UCSD-AML1 (cell line): ENCODE results near the gene CCM2L.

ENCODE experiments used
- DNase-seq: peaks from one replicate; lab custom pipeline; 2025; ENCODE audit not compliant: unreplicated experiment; lab: John Stamatoyannopoulos, UW

CCM2L gene

DNA sequence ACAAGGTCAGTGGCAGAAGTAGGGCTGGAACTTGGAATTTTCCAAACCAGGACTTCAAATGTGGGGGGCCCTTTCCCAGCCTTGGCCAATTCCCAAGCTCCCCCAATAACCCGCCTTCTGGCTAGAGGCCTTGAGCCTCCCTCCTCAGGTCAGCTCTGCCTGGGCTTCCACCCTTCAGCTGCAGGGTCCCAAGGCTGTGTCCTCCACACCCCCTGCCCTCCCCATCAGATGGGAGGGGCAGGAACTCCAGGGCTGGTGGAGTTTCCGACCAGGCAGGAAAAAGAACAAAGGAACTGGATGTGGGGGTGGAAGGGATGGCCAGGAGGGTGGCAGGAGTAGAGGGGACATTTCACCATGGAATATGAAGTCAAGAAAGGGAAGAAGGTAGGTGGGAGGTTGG is at the start of gene CCM2L:
Gene CCM2L (plus strand): TSS at position 338 of the 400 bp plus-strand sequence. CDS start 17 bp downstream, at position 355.
- DNase-seq = peak; percentile 40

DNA sequence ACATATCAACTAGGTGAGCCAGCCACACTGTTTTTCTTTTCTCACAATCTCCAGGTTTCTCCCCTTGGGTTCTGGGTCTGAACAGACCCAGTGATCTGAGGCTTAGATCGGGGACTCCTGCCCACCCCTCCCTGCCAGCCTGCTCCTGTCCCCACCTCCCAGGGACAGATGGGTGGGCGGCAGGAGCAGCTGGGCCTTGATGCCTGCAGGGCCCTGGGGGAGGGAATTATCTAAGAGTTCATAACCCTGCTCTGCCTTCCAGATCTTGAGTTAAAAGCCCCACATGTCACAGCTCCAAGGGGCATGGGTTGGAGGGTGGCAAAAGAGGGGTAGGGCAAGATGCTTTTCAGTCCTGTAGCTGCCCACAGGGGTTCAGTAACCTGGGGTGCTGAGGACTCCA is 47.5 kb upstream of the CCM2L start:
- no peak for DNase-seq

DNA sequence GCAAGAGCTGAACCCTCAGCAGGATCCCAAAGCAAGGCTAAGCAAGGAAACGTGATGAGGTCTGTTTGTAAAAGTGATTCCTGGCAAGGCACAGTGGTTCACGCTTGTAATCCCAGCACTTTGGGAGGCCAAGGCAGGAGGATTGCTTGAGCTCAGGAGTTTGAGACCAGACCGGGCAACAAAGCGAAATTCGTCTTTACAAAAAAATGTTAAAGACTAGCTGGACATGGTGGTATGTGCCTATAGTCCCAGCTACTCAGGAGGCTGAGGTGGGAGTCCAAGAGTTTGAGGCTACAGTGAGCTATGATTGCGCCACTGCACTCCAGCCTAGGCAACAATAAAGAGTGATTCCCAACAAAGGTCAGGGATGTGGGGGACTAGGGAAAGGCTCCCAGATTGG is 46.3 kb upstream of the CCM2L start:
- no peak for DNase-seq

DNA sequence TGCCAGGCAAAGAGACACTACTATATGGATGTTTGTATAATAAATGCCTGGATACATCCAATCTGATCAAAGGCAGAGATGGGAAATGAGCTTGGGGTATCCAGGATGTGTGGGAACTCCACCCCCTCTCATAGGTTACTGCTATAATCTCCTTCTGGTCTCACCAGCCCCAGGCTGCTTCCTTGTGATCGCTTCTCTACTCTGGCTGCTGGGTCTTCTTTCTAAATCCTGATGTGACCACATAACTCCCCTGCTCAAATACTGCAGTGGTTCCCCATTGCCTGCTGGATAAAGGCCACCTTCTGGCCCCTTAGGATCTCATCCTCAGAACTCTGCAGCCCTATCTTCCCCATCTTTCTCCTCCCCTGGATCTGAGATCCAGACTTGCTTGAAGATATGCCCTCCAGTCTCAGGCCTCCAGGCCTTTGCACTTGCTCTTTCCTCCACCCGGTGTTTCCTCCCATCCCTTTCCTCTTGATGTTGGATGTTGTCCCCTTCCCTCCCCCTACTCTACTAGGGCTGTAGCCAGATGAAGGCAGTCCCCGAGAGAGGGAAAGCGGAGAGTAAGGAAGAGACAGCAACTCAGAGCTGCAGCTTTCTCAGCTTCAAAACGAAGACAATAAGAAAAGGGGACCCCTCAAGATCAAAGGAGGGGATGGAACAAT is 43.1 kb upstream of the CCM2L start:
- no peak for DNase-seq

DNA sequence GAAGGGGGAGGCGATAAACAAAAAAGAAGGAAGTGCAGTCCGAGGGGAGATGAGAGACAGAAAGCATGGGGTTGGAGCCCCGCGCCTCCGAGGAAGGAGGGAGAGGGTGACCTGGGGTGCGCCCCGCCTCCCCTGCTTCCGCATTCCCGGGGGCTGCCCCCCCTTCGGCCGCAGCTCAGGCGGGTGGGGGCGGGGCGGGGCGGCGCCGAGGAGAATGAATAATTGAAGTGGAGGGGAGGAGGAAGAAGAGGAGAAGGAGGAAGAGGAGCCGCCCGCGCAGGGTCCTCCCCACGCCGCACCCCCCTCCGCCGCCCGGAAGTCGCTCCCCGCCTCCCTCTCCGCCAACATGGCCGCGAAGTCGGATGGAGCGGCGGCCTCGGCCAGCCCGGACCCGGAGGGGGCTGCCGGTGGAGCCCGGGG is 42.4 kb upstream of the CCM2L start, which contains the start of gene XKR7:
Gene XKR7 (plus strand): TSS at position 322 of the 420 bp plus-strand sequence. CDS start 25 bp downstream, at position 347.
- peak; percentile 59 for DNase-seq

GRCh38 chr20:31968291-31969126 is 41.7 kb upstream of the CCM2L start:
- DNase-seq = peak; percentile 87

DNA sequence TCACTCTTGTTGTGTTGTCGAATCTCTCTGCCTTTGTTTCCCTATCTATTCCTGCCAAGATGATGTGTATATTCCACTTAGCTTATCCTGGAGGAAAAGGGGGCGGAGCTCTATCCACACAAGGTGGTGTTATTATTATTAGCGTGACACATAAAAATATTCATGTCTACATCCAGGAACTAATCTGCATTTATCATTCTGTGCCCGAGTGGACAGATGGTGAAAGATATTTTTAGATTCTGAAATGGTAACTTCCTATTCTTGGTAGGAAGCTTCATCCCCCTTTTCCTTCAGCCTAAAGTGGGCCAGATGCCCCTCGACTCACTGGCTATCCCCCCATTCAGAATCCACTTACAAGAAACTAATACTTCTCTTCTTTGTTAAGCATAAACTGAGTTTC is 40.2 kb upstream of the CCM2L start:
- no peak for DNase-seq

DNA sequence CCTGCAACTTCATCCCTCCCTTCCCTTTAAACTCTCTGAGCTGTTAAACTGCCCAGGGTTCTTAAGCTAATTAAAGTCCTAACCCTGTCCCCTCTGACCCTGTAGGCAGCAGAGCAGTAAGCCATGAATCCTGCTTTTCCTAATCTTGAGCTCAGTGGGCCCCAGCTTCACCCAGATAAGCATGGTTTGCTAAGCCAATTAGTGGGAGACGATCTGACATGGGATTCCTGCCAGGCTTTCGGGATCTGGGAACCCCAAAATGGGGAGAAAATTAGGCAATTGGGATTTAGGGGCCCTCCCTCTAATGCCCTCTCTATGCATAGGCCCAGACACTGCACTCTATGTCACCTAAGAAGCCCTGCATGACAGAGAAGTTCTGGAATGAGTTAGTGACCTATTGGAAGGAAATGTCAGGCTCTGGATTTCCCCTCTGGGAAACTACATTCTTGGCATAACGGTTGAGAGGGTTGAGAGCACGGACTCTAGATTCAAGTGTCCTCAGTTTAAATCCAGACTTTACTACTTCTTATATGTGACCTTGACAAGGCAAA is 37.7 kb upstream of the CCM2L start:
- DNase-seq = no peak

GRCh38 chr20:31974296-31974695 is 35.9 kb upstream of the CCM2L start:
- no peak for DNase-seq

DNA sequence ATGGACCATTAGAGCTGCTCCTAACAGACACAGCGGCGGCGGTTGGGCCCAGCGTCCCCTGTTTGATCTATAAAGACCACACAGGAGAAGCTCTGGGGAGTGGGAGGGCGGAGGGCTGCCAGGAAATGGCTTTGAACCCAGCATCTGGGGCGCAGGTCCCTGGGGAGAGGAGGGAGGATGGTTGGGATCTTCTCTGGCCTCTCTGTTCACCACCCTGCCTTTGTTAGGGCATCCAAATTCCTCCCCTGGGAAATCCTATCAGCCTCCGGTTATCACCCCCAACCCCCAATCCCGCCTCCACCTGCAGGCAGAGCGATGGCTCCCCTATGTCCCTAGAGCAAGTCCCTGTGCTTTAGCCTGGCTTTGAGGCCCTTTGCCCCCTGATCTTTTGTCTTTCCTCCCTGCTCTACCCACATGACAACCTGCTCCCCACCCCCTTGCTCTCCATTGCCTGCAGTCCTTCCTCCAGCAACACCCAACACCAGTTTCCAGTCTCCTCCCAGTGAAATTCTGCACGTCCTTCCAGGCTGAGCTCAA is 35.2 kb upstream of the CCM2L start:
- no peak for DNase-seq

GRCh38 chr20:31975874-31976273 is 34.4 kb upstream of the CCM2L start:
- DNase-seq = no peak

GRCh38 chr20:31977080-31977479 is 33.2 kb upstream of the CCM2L start:
- no peak for DNase-seq

- DNase-seq = no peak
Measured at GRCh38 chr20:31979713-31980426, 30.4 kb upstream of the CCM2L start.

GRCh38 chr20:31981784-31982183 is 28.5 kb upstream of the CCM2L start:
- no peak for DNase-seq

- no peak for DNase-seq
Measured at GRCh38 chr20:31984981-31985471, 25.2 kb upstream of the CCM2L start.

- DNase-seq = no peak
Measured at GRCh38 chr20:31987744-31988143, 22.5 kb upstream of the CCM2L start.

- no peak for DNase-seq
Measured at GRCh38 chr20:31988430-31989015, 21.7 kb upstream of the CCM2L start.

GRCh38 chr20:31989030-31989645 is 21.1 kb upstream of the CCM2L start:
- no peak for DNase-seq

GRCh38 chr20:31990641-31991338 is 19.4 kb upstream of the CCM2L start:
- DNase-seq = no peak

DNA sequence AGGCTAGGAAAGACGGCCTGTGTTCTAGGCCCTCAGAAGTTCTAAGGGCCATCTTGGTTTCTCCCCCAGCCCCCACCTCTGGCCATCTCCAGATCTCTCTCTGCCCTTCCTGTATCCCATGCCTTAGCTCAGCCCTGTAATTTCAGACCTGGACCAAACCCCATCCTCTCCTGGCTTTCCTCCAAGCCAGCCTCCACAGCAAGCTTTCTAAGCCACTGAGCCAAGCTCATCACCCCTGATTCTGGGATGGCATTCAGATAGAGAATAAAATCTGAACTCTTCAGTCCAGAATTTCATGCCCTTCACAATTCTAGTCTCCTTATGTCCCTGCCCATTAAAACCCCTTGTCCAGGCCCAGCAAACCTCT is 18.9 kb upstream of the CCM2L start:
- no peak for DNase-seq
